ENCODE results near the gene VKORC1. TPM values are rescaled to one million over a fixed set of nuclear protein-coding genes. Genes with fewer than 3 reads are reported as not detected.

VKORC1 gene
- total and polyA plus RNA-seq, 2 experiments from 2014 or later: 105 to 195 TPM

DNA sequence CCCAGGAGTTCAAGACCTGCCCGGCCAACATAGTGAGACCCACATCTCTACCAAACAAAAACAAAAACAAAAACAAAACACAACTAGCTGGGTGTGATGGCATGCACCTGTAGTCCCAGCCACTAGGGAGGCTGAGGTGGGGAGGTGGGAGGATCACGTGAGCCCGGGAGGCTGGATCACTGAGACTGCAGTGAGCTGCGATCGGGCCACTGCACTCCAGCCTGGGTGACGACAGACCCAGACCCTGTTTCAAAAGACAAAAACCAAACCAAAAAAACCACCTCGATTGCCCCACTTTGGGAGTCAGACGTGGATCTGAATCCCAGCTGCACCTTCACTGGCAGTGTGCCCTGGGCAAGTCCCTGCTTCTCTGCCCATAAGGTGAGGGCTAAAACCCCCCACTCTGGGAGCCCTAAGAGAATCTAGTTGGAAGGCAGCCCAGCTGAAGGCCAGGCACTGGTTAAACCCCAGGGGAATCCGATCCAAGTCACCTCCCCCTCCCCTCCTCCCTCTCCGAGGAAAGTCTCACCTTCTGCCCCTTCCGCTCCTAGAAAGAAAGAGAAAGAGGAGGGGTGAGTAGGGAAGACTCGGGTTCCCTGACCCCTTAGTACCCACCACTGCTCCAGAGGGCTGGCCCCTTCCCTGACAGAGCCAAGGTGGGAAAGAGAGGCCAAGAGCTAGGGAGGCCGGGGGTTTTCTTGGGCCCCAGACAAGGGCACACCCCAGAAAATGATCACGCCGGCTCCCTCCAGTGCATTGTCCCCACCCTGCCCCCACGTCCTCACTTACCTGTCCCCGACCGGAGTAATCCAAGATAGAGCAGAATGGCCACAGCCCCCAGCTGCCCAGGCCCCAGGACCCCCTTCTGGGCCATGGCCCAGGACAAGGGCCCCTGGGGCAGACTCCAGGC lies 40.3 kb upstream of the VKORC1 start:
- WGBS (ENCODE audit: low lambda C conversion rate, missing lambda C conversion rate): 10% methylated on average over 17 of the region's 18 CpGs
- DNase-seq (ENCODE audit: low spot score): peak; percentile 80
- Histone ChIP-seq H3K27ac (peak overlapping the region; percentile 98), H3K4me2 (peak overlapping the region; percentile 76), H4K20me1 (ENCODE audit: insufficient read depth, poor library complexity, severe bottlenecking) (peaks cover 4% of the 10 kb centered on the region), H3K27me3 (no peaks in the 10 kb centered on the region), H3K79me2 (peaks cover 28% of the 10 kb centered on the region), H3K36me3 (replicated peaks; ENCODE audit: insufficient read depth, low read depth) (no peaks in the 10 kb centered on the region), H3K9me3 (ENCODE audit: low read depth) (no peaks in the 10 kb centered on the region), H3K9me2 (replicated peaks; ENCODE audit: insufficient read depth) (no peaks in the 10 kb centered on the region), H3K4me1 (ENCODE audit: insufficient read depth) (peaks cover 53% of the 10 kb centered on the region), H2AFZ (no peak overlapping the region), H3K4me3 (peak overlapping the region; percentile 83)
- TF ChIP-seq EZH2phosphoT487 (IDR thresholded peaks at IDR 0.05; ENCODE audit: low read depth, severe bottlenecking, unreplicated experiment) (no peak), EZH2 (IDR thresholded peaks at IDR 0.05; ENCODE audit: borderline replicate concordance) (no peak), CTCF (IDR thresholded peaks at IDR 0.05; ENCODE audit: poor library complexity) (no peak)

DNA sequence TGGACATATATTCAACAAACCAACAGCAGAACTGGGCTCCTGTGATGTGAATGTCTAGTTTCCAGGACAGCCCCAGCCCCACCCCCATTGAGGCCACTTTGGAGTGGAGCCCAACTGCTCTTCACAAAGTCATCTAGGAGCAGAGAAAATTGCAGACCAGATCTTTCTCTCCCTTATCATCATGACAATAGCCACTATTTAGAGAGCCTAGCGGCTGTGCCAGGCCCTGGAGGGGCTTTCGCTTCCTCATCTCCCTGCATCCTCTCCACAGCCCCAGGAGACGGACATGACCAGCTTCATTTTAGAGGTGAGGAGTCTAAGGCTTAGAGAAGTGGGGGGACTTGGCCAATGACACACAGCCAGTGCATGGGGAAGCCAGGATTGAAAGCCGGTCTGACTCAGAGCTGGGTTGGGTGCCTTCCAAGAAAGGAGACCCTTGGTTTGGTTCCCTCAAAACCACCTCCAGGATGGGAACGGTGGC lies 39.5 kb upstream of the VKORC1 start:
- H3K79me2 ChIP-seq: peaks cover 28% of the 10 kb centered on the region
- peaks cover 4% of the 10 kb centered on the region for H4K20me1 ChIP-seq (ENCODE audit: insufficient read depth, poor library complexity, severe bottlenecking)
- TF ChIP-seq EZH2 (IDR thresholded peaks at IDR 0.05; ENCODE audit: borderline replicate concordance) (no peak), CTCF (IDR thresholded peaks at IDR 0.05; ENCODE audit: poor library complexity) (no peak), EZH2phosphoT487 (IDR thresholded peaks at IDR 0.05; ENCODE audit: low read depth, severe bottlenecking, unreplicated experiment) (no peak)
- H2AFZ ChIP-seq: no peak overlapping the region
- peaks cover 56% of the 10 kb centered on the region for H3K4me1 ChIP-seq (ENCODE audit: insufficient read depth)
- peak; percentile 30 for DNase-seq (ENCODE audit: low spot score)
- H3K36me3 ChIP-seq (replicated peaks; ENCODE audit: insufficient read depth, low read depth): no peaks in the 10 kb centered on the region
- H3K4me3 ChIP-seq: peak overlapping the region; percentile 83
- no peaks in the 10 kb centered on the region for H3K27me3 ChIP-seq
- peak overlapping the region; percentile 76 for H3K4me2 ChIP-seq
- 35% methylated on average over 5 of the region's 5 CpGs for WGBS (ENCODE audit: low lambda C conversion rate, missing lambda C conversion rate)
- H3K9me2 ChIP-seq (replicated peaks; ENCODE audit: insufficient read depth): no peaks in the 10 kb centered on the region
- H3K27ac ChIP-seq: peak overlapping the region; percentile 98
- H3K9me3 ChIP-seq (ENCODE audit: low read depth): no peaks in the 10 kb centered on the region

- Histone ChIP-seq H4K20me1 (ENCODE audit: insufficient read depth, poor library complexity, severe bottlenecking) (peaks cover 4% of the 10 kb centered on the region), H3K4me3 (no peak overlapping the region), H3K27me3 (no peaks in the 10 kb centered on the region), H3K9me2 (replicated peaks; ENCODE audit: insufficient read depth) (no peaks in the 10 kb centered on the region), H3K36me3 (replicated peaks; ENCODE audit: insufficient read depth, low read depth) (no peaks in the 10 kb centered on the region), H3K79me2 (peaks cover 28% of the 10 kb centered on the region), H2AFZ (no peak overlapping the region), H3K9me3 (ENCODE audit: low read depth) (no peaks in the 10 kb centered on the region), H3K4me1 (ENCODE audit: insufficient read depth) (peaks cover 55% of the 10 kb centered on the region), H3K27ac (peak overlapping the region; percentile 98), H3K4me2 (peak overlapping the region; percentile 76)
- WGBS (ENCODE audit: low lambda C conversion rate, missing lambda C conversion rate): 88% methylated on average over 6 of the region's 6 CpGs
- DNase-seq (ENCODE audit: low spot score): no peak
- TF ChIP-seq EZH2phosphoT487 (IDR thresholded peaks at IDR 0.05; ENCODE audit: low read depth, severe bottlenecking, unreplicated experiment) (no peak), EZH2 (IDR thresholded peaks at IDR 0.05; ENCODE audit: borderline replicate concordance) (no peak), CTCF (IDR thresholded peaks at IDR 0.05; ENCODE audit: poor library complexity) (no peak)
Observed at GRCh38 chr16:31133046-31133501, 38.5 kb upstream of the VKORC1 start.
